NCI-H1092 treated with DMSO at 0.1 percent for 48 hours (cell line): ENCODE measurements around the gene SLC9A9.
A peak's percentile ranks its signal among the peaks of the same experiment; 100 is the strongest.
"Not testable (repeated sequence)": the region's sequence is repeated elsewhere in the genome, so short reads cannot be mapped to it uniquely, and the experiment has no call there.

Source experiments
- DNase-seq: peaks from one replicate; lab custom pipeline; 2025; lab: John Stamatoyannopoulos, UW

The SLC9A9 gene

DNA sequence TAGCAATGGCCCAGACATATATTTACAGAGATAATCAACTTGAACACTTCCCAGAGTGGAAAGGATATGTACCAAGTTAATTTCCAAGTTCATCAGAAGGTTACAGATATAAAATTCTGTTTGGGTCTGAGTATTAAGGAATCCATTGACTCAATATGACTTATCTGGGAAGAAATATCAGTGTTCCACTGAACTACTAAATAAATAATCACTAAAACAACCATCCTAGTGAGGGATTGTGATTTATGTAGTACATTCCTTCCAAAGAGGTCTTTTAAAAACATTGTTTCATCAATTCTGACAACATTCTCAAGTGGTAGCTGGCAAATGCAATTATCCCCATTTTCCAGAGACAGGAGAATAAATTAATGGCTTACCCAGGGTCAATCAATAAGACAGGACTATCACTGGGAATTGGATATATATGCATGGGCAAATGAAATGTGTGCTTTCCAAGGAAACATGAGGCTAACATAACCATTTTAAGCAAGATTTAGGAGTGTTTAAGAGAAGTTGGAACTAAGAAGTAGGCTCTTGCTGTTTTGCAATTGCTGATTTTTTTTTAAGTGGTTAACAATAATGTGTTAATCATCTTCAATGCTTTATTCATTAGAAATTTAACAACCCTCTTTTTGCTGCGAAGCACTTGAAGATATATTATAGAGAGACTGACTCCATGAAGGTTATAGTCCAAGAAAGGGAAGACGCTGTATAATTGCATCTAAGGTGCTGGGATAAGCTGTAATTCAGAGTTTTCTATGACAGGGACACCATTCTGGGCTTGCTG lies 37.9 kb downstream of the SLC9A9 start:
- no peak for DNase-seq

DNA sequence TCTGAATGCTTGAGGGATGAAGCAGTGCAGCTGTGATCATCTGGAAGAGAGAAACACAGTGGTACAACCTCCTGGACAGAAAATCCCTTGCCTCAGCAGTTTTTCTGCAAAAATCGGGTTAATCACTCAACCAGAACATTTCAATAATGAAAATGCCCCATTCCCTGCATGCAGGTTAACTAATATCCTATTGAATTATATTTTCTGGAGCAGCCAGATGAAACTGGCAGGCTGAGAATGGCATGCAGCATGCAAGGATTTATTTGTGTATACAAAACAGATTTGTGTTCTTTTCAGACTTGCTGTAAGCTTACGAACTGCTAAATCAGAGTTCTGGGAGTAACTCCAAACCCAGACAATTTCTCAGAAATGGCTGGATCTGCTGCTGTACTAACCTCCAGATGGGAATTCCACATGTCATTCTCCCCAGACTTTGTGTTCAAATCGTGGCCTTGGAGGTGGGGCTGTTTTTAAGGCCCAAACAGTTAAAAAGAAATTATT lies 39.1 kb downstream of the SLC9A9 start:
- DNase-seq, result no peak

DNA sequence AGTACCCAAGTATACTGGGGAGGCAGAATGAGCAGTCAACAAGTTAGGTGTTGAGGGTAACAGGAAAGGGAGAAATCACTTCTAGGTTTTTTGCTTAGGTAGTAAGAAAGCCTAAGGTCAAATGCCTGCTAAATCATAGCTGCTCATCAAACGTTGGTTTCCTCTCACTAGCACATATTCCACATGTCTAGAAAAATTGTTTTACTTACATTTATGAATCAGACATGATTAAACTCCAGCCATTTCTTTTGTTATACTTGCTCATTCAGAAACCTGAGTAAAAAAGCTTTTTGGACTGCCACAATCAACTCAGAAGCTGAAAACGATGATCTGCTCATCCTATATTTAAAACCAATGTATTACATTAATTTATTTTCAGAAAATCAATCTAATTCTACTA lies 40.2 kb downstream of the SLC9A9 start:
- no peak for DNase-seq

DNA sequence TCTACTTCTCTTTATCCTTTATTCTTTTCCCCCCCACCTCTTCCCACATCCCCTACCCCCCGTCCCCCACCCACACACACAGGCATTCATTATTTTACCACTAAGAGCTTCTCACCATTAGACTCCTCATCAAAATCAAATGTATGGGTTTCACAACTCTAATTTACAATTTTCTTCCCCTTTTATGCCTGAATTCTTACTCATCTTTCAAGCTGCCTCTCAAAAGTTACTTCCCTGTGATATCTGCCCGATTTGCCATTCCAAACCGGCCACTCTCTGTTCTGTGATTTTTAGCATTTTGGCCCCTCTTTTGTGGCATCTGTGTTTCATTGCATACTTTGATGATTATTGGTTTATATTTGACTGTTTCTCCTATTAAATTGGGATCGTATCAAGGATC lies 42.2 kb downstream of the SLC9A9 start:
- no peak for DNase-seq

DNA sequence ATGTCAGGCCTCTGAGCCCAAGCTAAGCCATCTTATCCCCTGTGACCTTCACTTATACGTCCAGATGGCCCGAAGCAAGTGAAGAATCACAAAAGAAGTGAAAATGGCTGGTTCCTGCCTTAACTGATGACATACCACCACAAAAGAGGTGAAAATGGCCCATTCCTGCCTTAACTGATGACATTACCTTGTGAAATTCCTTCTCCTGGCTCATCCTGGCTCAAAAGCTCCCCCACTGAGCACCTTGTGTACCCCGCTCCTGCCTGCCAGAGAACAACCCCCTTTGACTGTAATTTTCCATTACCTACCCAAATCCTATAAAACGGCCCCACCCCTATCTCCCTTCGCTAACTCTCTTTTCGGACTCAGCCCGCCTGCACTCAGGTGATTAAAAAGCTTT lies 42.8 kb downstream of the SLC9A9 start:
- not testable (repeated sequence) for DNase-seq

DNA sequence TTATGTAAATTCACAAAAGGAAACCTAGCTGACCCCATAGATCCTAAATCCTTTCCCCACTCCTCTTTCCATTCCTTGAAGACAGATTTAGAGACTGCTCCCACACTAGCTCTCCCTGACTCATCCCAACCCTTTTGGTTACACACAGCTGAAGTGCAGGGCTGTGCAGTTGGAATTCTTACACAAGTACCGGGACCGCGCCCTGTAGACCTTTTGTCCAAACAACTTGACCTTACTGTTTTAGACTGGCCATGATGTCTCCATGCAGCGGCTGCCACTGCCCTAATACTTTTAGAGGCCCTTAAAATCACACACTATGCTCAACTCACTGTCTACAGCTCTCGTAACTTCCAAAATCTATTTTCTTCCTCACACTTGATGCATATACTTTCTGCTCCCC lies 47.2 kb downstream of the SLC9A9 start:
- DNase-seq, result not testable (repeated sequence)

DNA sequence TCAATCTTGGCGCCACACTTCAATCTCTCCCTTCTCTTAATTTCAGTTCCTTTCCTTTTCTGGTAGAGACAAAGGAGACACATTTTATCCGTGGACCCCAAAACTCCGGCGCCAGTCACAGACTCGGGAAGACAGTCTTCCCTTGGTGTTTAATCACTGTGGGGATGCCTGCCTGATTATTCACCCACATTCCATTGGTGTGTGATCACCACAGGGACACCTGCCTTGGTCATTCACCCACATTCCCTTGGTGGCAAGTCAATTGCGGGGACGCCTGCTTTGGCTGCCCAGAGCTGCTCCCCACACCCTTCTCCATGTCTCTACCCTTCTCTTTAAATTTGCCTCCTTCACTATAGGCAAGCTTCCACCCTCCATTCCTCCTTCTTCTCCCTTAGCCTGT lies 50.1 kb downstream of the SLC9A9 start:
- not testable (repeated sequence) for DNase-seq

DNA sequence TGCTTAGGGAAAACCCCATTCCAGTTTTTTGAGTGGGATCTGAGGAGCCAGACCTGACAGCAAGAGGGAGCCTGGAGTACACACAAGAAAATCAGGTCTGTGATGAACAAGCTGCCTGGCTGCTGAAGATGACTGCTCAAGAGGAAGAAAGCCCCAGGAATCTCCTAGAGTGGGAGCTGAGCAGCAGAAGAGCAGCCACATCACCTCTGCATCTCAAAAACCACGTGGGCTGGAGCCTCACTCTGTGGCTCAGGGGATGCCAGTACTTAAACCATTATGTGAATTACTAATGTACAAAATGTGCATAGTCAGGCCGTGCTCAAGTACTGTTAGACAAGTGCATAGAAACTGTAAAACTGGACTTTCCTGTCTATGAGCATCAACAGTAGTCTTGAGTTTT lies 52.4 kb downstream of the SLC9A9 start:
- no peak for DNase-seq

DNA sequence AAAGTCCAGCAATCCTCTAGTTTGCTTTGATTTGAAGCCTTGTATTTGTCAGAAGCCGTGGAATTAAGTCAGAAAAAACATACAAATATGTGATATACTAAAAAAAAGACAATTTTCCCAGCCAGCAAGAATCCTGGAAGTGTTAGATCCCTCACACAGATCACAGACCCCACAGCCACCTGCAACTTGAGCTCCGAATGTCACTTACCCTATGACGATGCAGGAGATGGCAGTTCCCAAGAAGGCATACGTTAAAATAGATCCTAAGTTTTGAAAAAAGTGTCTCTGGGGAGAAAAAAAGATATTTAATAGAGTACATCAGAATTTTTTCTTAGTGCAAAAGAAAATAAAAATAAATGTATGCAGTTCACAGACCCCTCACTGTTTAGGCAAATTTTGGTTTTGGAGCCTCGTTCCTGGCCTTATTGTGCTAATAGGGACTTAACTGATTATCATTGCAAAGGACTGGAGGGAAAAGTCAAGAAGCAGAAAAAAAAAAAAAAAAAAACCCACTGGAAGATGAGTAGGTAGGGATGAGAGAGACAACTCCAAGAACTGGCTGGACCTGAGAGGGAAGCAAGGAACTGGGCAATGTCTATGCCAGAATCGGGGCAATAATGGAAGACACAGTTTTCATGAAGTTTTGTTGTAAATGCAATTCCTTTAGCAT lies 53.3 kb downstream of the SLC9A9 start:
- no peak for DNase-seq

DNA sequence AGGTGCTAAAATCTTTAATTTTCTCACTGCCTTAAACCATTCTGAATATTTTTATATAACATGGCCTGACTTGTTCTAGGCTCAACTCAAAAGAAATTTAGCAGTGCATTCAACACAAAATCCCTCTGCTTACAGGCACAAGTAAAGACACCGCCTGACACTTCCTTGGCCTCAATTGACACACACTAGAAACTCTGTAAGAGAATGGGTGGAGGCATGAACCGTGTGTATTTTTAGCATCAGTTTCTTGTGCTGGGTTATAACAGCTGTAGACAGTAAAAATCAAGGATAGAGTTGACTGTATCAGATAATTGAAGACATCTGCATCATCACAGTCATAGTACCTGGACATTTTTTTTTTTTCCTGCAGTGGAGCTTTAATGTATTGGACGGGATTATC lies 54.3 kb downstream of the SLC9A9 start:
- no peak for DNase-seq

DNA sequence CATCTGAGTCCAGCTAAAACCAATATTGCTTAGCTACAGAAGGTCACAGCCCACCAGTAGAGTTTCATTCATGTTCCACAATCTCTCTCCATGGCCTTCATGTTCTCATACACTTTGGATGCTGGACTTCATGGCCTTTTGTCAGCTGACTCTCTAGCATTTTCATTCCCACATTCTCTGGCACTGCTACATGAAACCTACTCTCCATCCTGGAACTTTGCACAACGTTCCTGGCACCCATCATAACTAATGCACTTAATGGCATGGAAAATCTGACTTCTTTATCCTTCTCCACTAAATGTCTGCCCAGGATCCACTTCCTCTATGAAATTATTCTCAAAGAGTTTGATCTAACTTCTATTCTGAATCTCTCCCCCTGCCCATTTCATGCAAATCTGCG lies 56.9 kb downstream of the SLC9A9 start:
- no peak for DNase-seq

DNA sequence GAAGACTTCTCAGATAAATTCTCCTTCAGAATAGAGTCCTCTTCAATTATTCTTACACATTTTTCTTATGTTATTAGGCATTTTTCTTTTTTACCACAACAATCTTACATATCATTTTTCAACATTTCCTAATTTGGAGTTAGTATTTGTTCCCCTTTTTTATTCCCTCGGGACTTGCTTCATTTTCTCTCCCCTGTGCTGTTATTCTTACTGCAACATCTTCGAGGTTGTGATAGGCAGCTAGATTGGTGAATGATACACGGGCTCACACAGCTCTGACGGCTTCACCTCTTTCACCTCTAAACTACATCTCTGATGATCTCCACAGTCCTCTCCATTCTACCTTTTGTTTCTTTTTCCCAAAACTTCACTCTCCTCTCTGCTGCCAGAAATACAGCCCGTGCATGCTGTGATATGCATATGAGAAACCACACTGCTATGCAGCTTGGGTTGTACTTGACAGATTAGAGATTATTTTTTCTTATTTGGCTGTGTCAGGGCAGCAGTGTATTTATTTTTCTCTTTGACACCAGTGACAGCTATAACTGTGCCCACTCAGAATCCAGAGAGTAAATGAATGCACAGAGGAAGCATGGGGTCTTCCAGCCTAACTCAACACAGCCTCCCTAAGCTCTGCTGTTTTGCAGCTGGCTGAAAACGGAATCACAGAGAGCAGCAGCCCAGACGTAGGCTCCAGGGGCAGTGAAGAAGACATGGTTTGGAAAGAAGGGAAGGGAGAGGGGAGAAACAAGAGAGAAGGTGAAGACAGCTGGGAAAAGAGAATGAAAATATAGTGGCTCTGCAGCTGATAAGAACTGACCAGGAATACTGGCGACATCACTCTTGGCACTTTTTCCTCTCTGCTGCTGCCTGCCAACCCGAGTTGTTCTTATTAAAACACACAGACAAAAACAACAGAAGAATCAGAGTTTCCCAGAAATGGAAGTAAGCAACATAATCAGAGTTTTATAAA lies 61.8 kb downstream of the SLC9A9 start:
- no peak for DNase-seq

DNA sequence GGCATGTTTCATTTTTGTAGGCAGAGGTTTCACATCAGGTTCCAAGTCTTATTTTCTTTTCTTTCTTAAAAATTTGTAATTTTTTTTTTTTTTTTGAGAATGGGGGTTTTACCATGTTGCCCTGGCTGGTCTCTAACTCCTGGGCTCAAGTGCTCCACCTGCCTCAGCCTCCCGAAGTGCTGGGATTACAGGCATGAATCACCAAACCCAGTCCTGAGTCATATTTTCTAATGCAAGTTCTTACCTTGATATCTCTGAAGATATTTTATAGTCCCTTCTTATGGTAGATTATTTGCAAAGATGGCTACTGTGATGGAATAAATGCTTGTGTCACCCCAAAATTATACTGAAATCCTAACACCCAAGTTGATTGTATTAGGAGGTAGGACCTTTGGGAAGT lies 63.8 kb downstream of the SLC9A9 start:
- DNase-seq, result no peak

DNA sequence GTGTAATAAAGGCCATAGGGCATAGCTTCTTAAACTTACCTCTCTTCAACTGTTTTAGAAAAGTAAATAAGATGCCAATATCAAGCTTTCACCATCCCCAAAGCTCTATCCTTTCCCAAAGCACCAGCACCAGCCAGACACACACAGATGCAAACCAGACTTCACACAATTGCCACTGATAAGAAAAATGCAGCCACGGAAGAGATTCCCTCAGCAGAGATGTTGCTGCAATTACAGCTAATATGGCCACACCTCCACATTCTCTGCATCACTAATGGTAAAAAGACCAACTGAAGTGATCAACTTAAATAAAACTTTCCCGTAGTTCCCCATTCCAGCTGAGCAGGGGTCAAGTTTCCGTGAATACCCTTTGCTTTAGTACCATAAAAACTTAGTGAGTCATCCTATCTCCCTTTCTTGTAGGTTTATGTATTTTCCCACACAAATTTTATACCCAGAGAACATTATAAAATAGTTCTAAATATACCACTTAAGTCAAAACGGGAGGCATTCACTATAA lies 64.4 kb downstream of the SLC9A9 start:
- no peak for DNase-seq

DNA sequence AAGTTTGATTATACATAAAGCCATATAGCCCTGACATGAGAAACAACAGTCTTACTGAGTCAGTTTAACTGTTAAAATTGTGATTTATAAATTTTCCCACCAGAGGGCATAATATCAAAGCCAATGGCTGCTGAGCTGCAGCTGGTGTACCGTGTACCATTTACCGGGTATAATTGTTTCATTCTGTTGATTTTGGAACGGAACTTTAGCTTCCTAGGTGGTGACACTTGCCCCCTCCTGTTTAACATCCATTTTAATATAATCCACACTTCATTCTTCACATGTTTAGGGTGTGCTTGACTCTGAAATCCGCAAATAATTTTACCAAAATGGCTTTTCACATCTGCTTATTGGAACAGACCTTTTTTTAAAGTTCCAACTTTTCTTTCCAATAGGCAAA lies 72.8 kb downstream of the SLC9A9 start:
- DNase-seq, result peak; percentile 26

DNA sequence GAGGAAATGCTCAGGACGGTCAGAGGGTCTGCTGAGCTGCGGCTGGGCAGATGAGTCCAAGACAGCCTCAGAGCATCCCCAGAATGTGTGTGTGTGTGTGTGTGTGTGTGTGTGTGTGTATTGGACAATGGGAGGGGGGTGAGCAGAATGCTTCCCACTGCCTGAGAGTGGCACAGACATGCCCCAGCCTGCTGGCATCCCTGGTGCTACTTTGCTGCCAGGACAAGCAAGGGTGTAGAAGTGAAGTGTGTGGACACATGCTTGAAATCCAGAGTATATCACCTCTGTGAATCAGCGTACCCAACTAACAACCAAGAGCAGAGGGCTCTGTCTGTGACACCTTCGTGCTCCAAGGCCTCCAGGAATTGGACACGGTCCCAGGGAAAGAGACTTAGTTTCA lies 76.3 kb downstream of the SLC9A9 start:
- no peak for DNase-seq

DNA sequence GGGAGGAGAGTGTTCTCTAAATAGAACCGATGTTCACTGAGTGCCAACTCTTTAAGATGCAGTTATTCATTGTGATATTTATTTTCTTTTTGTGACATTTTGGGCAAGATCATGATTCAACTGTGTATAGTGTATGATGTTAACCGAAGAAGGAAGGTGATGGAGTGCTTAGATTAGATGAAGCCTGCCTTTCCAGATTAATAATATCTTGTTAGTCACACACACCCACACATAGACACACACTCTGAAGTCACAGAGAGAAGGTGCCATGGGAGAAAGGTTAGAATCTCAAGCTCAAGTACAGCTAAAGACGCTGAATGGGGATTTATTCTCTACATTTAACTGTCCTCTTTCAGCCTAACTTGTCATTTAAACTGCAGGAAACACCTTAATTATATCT lies 77.0 kb downstream of the SLC9A9 start:
- no peak for DNase-seq

DNA sequence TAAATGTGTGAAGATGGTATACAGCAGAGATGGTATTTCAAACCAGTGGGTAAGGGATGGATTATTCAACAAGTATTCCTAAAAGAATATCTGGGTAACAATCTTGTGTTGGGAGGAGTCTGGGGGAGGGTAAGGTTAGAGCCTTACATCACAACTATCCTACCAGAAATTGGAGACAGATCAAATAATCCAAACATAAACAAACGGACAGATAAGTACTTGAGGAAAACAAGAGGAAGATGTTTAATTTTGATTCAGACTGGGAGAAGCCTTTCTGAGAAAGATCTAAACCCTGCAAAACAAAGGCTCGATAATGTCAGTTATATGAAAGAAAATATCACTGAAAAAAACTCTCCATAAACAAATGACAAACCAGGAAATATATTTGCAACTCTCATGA lies 77.9 kb downstream of the SLC9A9 start:
- no peak for DNase-seq

DNA sequence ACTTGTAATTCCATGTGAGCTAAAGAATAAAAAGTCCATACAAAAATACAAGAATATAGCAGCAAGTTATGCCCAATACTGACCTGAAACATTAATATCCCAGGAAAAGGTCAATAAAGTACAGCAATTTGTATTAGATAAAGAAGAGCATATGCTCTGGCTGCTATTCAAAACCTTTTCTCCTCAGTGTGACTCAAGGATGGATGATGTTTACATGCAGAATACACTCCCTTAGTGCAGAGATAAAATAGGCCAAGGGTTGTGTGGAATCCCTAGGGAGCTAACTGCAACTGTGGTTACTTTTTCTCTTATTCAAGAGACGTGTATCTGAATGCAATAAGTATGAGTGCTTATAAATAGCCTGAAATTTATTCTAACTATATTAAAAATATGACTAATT lies 78.7 kb downstream of the SLC9A9 start:
- DNase-seq, result no peak

DNA sequence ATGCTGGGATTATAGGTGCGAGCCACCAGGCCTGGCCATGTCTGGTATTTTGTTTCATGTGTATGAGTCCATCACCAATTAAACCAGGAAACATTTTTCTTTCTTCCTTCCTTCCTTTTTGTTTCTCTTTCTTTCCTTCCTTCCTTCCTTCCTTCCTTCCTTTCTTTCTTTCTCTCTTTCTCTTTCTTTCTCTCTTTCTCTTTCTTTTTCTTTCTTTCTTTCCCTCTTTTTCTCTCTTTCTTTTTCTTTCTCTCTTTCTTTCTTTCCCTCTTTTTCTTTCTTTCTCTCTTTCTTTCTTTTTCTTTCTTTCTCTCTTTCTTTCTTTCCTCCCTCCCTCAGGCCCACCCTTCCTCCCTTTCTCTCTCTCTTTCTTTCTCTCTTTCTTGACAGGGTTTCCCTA lies 83.4 kb downstream of the SLC9A9 start:
- no peak for DNase-seq

DNA sequence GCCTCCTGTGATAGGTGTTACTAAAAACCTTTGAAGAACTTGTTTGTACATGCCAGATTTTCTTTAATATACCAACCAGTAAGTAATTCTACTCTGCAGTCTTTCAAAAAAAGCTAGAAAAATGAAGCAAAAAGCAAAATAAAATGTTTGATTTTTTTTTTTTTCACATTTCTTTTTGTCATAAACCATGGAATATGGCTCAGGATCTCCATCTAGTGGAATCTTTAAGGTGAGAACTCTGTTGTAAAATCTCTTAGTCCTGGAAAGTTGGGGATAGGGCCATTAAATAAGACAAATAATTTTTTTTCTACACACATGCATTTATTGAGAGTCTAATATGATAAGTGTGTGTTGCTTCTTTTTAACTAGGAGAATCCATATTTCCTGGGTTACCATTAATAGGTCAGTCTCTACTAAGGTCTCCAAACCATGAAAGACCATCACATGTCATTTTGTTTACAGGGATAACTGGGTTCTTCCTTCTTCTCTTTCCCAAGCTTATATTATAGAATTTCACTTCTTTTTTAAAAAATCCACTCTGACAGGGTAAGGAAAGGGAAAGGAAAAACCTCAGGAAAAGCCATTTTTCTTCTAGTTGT lies 84.6 kb downstream of the SLC9A9 start:
- no peak for DNase-seq

DNA sequence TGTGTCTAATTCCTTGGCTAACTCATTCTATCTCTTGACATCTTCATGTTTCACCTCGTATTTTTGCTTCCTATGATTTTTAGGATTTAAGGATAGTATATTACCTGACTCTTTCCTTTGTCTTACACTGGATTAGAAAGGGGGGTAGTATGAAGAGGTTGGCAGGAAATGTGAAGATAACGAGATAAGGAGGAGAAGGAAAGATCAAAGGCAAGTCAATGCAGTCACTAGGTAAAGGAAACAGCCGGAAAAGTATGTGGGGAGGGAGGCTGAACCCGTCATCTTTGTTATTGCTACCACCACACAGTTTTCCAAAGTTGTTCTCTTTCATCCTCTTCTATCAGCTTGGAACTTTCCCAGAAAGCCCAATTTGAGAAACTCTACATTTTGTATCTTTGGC lies 90.6 kb downstream of the SLC9A9 start:
- no peak for DNase-seq
